ENCODE measurements around the gene RPS6KA1.

DNA sequence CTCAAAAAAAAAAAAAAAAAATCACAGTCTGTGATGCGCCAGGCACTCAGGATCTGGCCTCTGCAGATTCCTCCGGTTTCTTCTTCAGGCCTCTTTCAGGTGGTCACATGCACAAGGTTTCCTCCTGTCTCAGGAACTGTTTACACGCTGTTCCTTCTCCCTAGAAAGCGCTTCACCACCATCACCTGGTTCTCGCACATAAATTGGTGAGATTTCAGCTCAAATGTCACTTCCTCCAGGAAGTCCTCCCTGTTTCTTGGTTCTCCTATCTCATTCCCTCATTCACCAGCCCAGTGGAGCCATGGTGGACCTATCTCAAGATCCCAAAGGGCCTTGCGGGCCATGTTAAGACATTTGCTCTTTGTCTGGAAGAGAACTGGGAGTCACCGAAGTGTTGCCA, 30.7 kb upstream of the RPS6KA1 start:
- TF ChIP-seq, protein P1, sequence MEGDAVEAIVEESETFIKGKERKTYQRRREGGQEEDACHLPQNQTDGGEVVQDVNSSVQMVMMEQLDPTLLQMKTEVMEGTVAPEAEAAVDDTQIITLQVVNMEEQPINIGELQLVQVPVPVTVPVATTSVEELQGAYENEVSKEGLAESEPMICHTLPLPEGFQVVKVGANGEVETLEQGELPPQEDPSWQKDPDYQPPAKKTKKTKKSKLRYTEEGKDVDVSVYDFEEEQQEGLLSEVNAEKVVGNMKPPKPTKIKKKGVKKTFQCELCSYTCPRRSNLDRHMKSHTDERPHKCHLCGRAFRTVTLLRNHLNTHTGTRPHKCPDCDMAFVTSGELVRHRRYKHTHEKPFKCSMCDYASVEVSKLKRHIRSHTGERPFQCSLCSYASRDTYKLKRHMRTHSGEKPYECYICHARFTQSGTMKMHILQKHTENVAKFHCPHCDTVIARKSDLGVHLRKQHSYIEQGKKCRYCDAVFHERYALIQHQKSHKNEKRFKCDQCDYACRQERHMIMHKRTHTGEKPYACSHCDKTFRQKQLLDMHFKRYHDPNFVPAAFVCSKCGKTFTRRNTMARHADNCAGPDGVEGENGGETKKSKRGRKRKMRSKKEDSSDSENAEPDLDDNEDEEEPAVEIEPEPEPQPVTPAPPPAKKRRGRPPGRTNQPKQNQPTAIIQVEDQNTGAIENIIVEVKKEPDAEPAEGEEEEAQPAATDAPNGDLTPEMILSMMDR (IDR thresholded peaks at IDR 0.05; ENCODE audit: low read depth, low read length, poor library complexity, severe bottlenecking), result no peak
- no peak for TF ChIP-seq EZH2phosphoT487 (IDR thresholded peaks at IDR 0.05; ENCODE audit: borderline replicate concordance, low read length)

Data from DOHH2 (cell line).